Islet of Langerhans (tissue), 1 donor: Measurements from ENCODE around the gene CLDN24.

Experiments used
- FAIRE-seq: peaks from one replicate; lab custom pipeline; 2011; peaks lifted over from hg19 to GRCh38; lab: Jason Lieb, UNC

CLDN24 gene

DNA sequence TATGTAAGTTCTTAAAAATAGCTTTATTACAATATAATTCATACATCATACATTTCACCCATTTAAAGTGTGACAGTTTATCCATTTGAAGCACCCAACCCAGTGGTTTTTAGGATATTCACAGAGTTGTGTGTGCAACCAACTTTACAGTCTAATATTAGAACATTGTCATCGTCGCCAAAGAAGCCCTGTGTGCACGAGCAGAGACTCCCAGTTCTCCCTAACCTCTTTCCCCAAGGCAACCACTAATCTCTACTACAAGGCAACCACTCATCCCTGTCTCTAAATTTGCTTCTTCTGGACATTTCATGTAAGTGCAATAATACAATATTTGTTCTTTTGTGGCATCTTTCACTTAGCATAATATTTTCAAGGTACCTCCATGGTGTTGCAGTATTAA, 49.8 kb downstream of the CLDN24 start:
- no peak for FAIRE-seq
